ENCODE measurements around the gene UCK1. TPM values are rescaled to one million over a fixed set of nuclear protein-coding genes. Genes with fewer than 3 reads are reported as not detected.

The UCK1 gene
- polyA plus RNA-seq, 2 donors = 17.3 to 19.4 TPM

GRCh38 chr9:131475111-131475955 lies 55.7 kb downstream of the UCK1 start:
- Histone ChIP-seq H3K27ac (ENCODE audit: low read depth in 2 of 2, low read length in 1 of 2) (no peak overlapping the region), H3K9me3 (ENCODE audit: control insufficient read depth in 2 of 2, insufficient read depth in 1 of 2, low read depth in 1 of 2, low read length in 1 of 2) (no peaks in the 10 kb centered on the region), H3K4me3 (ENCODE audit: low read depth in 1 of 2, low read length in 2 of 2) (no peak overlapping the region), H3K27me3 (ENCODE audit: control insufficient read depth in 1 of 2, insufficient read depth in 2 of 2, low read length in 2 of 2) (no peaks in the 10 kb centered on the region), H3K36me3 (ENCODE audit: control insufficient read depth in 2 of 2, insufficient read depth in 2 of 2, low read length in 1 of 2) (peaks cover 33 to 69% of the 10 kb centered on the region in 2 donors), H3K4me1 (ENCODE audit: control insufficient read depth in 2 of 2, insufficient read depth in 2 of 2, low read length in 1 of 2) (no peaks in the 10 kb centered on the region)
- 91 to 94% methylated on average over 43 to 46 of the region's 46 CpGs for WGBS, 2 donors

- 89 to 92% methylated on average over 16 of the region's 16 CpGs for WGBS, 2 donors
- Histone ChIP-seq H3K36me3 (ENCODE audit: control insufficient read depth in 2 of 2, insufficient read depth in 2 of 2, low read length in 1 of 2) (peaks cover 34 to 71% of the 10 kb centered on the region in 2 donors), H3K4me3 (ENCODE audit: low read depth in 1 of 2, low read length in 2 of 2) (no peak overlapping the region), H3K27ac (ENCODE audit: low read depth in 2 of 2, low read length in 1 of 2) (no peak overlapping the region), H3K27me3 (ENCODE audit: control insufficient read depth in 1 of 2, insufficient read depth in 2 of 2, low read length in 2 of 2) (no peaks in the 10 kb centered on the region), H3K4me1 (ENCODE audit: control insufficient read depth in 2 of 2, insufficient read depth in 2 of 2, low read length in 1 of 2) (no peaks in the 10 kb centered on the region), H3K9me3 (ENCODE audit: control insufficient read depth in 2 of 2, insufficient read depth in 1 of 2, low read depth in 1 of 2, low read length in 1 of 2) (no peaks in the 10 kb centered on the region)
Observed at GRCh38 chr9:131474711-131475110, 56.4 kb downstream of the UCK1 start.

- Histone ChIP-seq H3K36me3 (ENCODE audit: control insufficient read depth in 2 of 2, insufficient read depth in 2 of 2, low read length in 1 of 2) (peaks cover 34 to 64% of the 10 kb centered on the region in 2 donors), H3K27me3 (ENCODE audit: control insufficient read depth in 1 of 2, insufficient read depth in 2 of 2, low read length in 2 of 2) (no peaks in the 10 kb centered on the region), H3K4me3 (ENCODE audit: low read depth in 1 of 2, low read length in 2 of 2) (no peak overlapping the region), H3K4me1 (ENCODE audit: control insufficient read depth in 2 of 2, insufficient read depth in 2 of 2, low read length in 1 of 2) (no peaks in the 10 kb centered on the region), H3K27ac (ENCODE audit: low read depth in 2 of 2, low read length in 1 of 2) (no peak overlapping the region), H3K9me3 (ENCODE audit: control insufficient read depth in 2 of 2, insufficient read depth in 1 of 2, low read depth in 1 of 2, low read length in 1 of 2) (no peaks in the 10 kb centered on the region)
- WGBS, 2 donors = 85 to 87% methylated on average over 10 of the region's 10 CpGs
Observed at GRCh38 chr9:131473891-131474290, 57.2 kb downstream of the UCK1 start.

Other genes with a start within 250 kb of the UCK1 start
- gene PLPP7, start 241.5 kb downstream of the UCK1 start, polyA plus RNA-seq = under 1 TPM; 0.47 to 0.73 TPM
- 10 to 100 TPM; 26.8 to 60.0 TPM for gene PRRC2B, start 137.2 kb downstream of the UCK1 start, polyA plus RNA-seq
- 10 to 100 TPM; 11.5 to 18.2 TPM for gene POMT1, start 28.3 kb downstream of the UCK1 start, polyA plus RNA-seq
- not detected for gene PRRT1B, start 14.3 kb upstream of the UCK1 start, polyA plus RNA-seq
- 10 to 100 TPM in 1 of 2 donors, 1 to 10 TPM in 1; 9.0 to 11.0 TPM for gene RAPGEF1, start 208.8 kb upstream of the UCK1 start, polyA plus RNA-seq

All from esophagus (tissue), 2 donors.